Neuronal stem cell (in vitro differentiated cells): ENCODE data around the gene NETO2.
"Not testable (repeated sequence)": the region's sequence is repeated elsewhere in the genome, so short reads cannot be mapped to it uniquely, and the experiment has no call there.

ENCODE experiments used
- DNase-seq: peaks from one replicate; pipeline ENCODE4 v3.0.0-alpha.2; 2013; ENCODE audit warnings: low spot score
- H2AFZ ChIP-seq: one replicate; pipeline ENCODE4 v1.6.1; 2013; ENCODE audit warnings: mild to moderate bottlenecking, low read length, inconsistent platforms
- H2AK5ac ChIP-seq: 2 replicates; pipeline ENCODE4 v1.6.1; 2013; ENCODE audit warnings: low read depth, mild to moderate bottlenecking, inconsistent platforms, low read length, moderate library complexity, mixed read lengths
- H2BK120ac ChIP-seq: 2 replicates; pipeline ENCODE4 v1.6.1; 2013; ENCODE audit warnings: low read depth, mild to moderate bottlenecking, inconsistent platforms, low read length, moderate library complexity, mixed read lengths
- H2BK12ac ChIP-seq: one replicate; pipeline ENCODE4 v1.6.1; 2013; ENCODE audit warnings: low read length, inconsistent platforms
- H2BK15ac ChIP-seq: 2 replicates; pipeline ENCODE4 v1.6.1; 2013; ENCODE audit warnings: mild to moderate bottlenecking, low read length, inconsistent platforms, mixed read lengths
- H2BK5ac ChIP-seq: one replicate; pipeline ENCODE4 v1.6.1; 2013; ENCODE audit warnings: inconsistent platforms, mild to moderate bottlenecking, low read length, moderate library complexity
- H3K14ac ChIP-seq: one replicate; pipeline ENCODE4 v1.6.1; 2013; ENCODE audit warnings: low read length, inconsistent platforms
- H3K18ac ChIP-seq: 2 replicates; pipeline ENCODE4 v1.6.1; 2013; ENCODE audit warnings: low read length, inconsistent platforms
- H3K23ac ChIP-seq: 2 replicates; pipeline ENCODE4 v1.6.1; 2013; ENCODE audit warnings: low read depth, mild to moderate bottlenecking, mixed read lengths, low read length, inconsistent platforms; ENCODE audit not compliant: poor library complexity
- H3K27ac ChIP-seq: replicated peaks from 3 replicates; pipeline ENCODE4 v1.5.1; 2013; ENCODE audit warnings: low read length, inconsistent platforms
- H3K27me3 ChIP-seq, 3 experiments: 2 replicates each; pipeline ENCODE4 v1.6.1; 2013; ENCODE audit warnings: low read length in 3 of 3, mild to moderate bottlenecking in 2 of 3, inconsistent platforms in 1 of 3, low read depth in 1 of 3, mixed read lengths in 1 of 3, moderate library complexity in 1 of 3; ENCODE audit not compliant: control insufficient read depth in 3 of 3, insufficient read depth in 3 of 3
- H3K36me3 ChIP-seq, 2 donors: replicated peaks in 1 of 2; 2 replicates each; pipeline ENCODE4 v1.6.1; 2013; ENCODE audit warnings: low read length in 2 of 2; ENCODE audit not compliant: control insufficient read depth in 2 of 2, insufficient read depth in 2 of 2
- H3K4ac ChIP-seq: 2 replicates; pipeline ENCODE4 v1.6.1; 2013; ENCODE audit warnings: inconsistent platforms, mild to moderate bottlenecking, low read length, moderate library complexity
- H3K4me1 ChIP-seq, 2 donors: 1 replicate in 1 of 2; 2 replicates in 1 of 2; pipeline ENCODE4 v1.6.1; 2013; ENCODE audit warnings: low read length in 2 of 2, low read depth in 1 of 2; ENCODE audit not compliant: control insufficient read depth in 2 of 2, insufficient read depth in 1 of 2
- H3K4me2 ChIP-seq: one replicate; pipeline ENCODE4 v1.6.1; 2013; ENCODE audit warnings: mild to moderate bottlenecking, low read length, inconsistent platforms; ENCODE audit not compliant: insufficient read depth, poor library complexity, severe bottlenecking
- H3K4me3 ChIP-seq, 2 donors: 2 replicates each; pipeline ENCODE4 v1.5.1; 2013; ENCODE audit warnings: low read length in 2 of 2, mild to moderate bottlenecking in 2 of 2, inconsistent platforms in 1 of 2, moderate library complexity in 1 of 2
- H3K79me1 ChIP-seq: one replicate; pipeline ENCODE4 v1.6.1; 2013; ENCODE audit warnings: low read depth, mild to moderate bottlenecking, inconsistent platforms, low read length, moderate library complexity
- H3K9ac ChIP-seq: one replicate; pipeline ENCODE4 v1.6.1; 2013; ENCODE audit warnings: mild to moderate bottlenecking, low read depth, low read length, inconsistent platforms; ENCODE audit not compliant: poor library complexity
- H3K9me3 ChIP-seq, 2 donors: replicated peaks in 1 of 2; 2 replicates each; pipeline versions ENCODE3 to v1.6.1; 2013; ENCODE audit warnings: low read length in 2 of 2, mild to moderate bottlenecking in 2 of 2, inconsistent platforms in 1 of 2, low read depth in 1 of 2, mixed read lengths in 1 of 2, moderate library complexity in 1 of 2; ENCODE audit not compliant: control insufficient read depth in 2 of 2, insufficient read depth in 1 of 2
- H4K8ac ChIP-seq: one replicate; pipeline ENCODE4 v1.6.1; 2013; ENCODE audit warnings: low read depth, mild to moderate bottlenecking, inconsistent platforms, low read length, moderate library complexity
- H4K91ac ChIP-seq: one replicate; pipeline ENCODE4 v1.6.1; 2013; ENCODE audit warnings: low read length, low read depth, mild to moderate bottlenecking, inconsistent platforms; ENCODE audit not compliant: poor library complexity
- WGBS, 2 donors: extraction: QIAGEN DNeasy Blood & Tissue Kit; methylation state at CpG; one replicate each; pipeline ENCODE4 v1.1.7; 2013; ENCODE audit warnings: missing lambda C conversion rate in 2 of 2, mixed read lengths in 1 of 2; ENCODE audit not compliant: insufficient read length in 2 of 2, insufficient replicate concordance in 1 of 2; ENCODE audit errors: extremely low coverage in 2 of 2; 5-methylcytosine and 5-hydroxymethylcytosine counted together

NETO2 gene

GRCh38 chr16:47141773-47142485 is 1.8 kb downstream of the NETO2 start:
- Histone ChIP-seq H2AK5ac (no peak overlapping the region), H3K18ac (no peak overlapping the region), H2AFZ (peak overlapping the region; percentile 33), H3K36me3 (peaks cover 0 to 8% of the 10 kb centered on the region in 2 donors), H2BK15ac (no peak overlapping the region), H3K4me2 (peak overlapping the region; percentile 89), H2BK120ac (no peak overlapping the region), H3K4me1 (peaks cover 3 to 23% of the 10 kb centered on the region in 2 donors), H4K91ac (no peak overlapping the region), H3K79me1 (no peaks in the 10 kb centered on the region), H3K4me3 (peak overlapping the region; percentile 37 to 89), H3K9ac (no peak overlapping the region), H3K27me3 (peaks cover 0 to 8% (median 0%) of the 10 kb centered on the region in 3 experiments), H3K4ac (no peak overlapping the region), H3K23ac (no peak overlapping the region), H3K27ac (no peak overlapping the region), H2BK5ac (no peak overlapping the region), H3K14ac (no peak overlapping the region), H4K8ac (no peak overlapping the region), H3K9me3 (no peaks in the 10 kb centered on the region), H2BK12ac (no peak overlapping the region)
- no CpG with 5 or more reads among the region's 26 CpGs for WGBS, 2 donors
- peak; percentile 79 for DNase-seq

GRCh38 chr16:47140686-47141085 is 3.1 kb downstream of the NETO2 start:
- WGBS, 2 donors = no CpG with 5 or more reads among the region's 4 CpGs
- H3K4me3 ChIP-seq = no peak overlapping the region

GRCh38 chr16:47139561-47140185 is 4.1 kb downstream of the NETO2 start:
- no CpG with 5 or more reads among the region's 3 CpGs for WGBS, 2 donors
- Histone ChIP-seq H2BK120ac (no peak overlapping the region), H2BK12ac (no peak overlapping the region), H3K9ac (no peak overlapping the region), H3K27ac (no peak overlapping the region), H3K9me3 (no peaks in the 10 kb centered on the region), H3K14ac (no peak overlapping the region), H2BK15ac (no peak overlapping the region), H3K4ac (no peak overlapping the region), H2BK5ac (no peak overlapping the region), H3K18ac (no peak overlapping the region), H3K4me1 (peaks cover 3 to 23% of the 10 kb centered on the region in 2 donors), H3K23ac (no peak overlapping the region), H4K91ac (no peak overlapping the region), H2AFZ (no peak overlapping the region), H2AK5ac (no peak overlapping the region), H3K27me3 (peaks cover 0 to 4% (median 0%) of the 10 kb centered on the region in 3 experiments), H3K36me3 (peaks cover 0 to 9% of the 10 kb centered on the region in 2 donors), H3K4me2 (no peak overlapping the region), H3K4me3 (no peak overlapping the region), H4K8ac (no peak overlapping the region), H3K79me1 (no peaks in the 10 kb centered on the region)
- DNase-seq = no peak

More at GRCh38 chr16:47140686-47141085, 3.1 kb downstream of the NETO2 start:
- Histone ChIP-seq H4K91ac (no peak overlapping the region), H3K23ac (no peak overlapping the region), H2BK5ac (no peak overlapping the region), H3K27ac (no peak overlapping the region), H2BK15ac (no peak overlapping the region), H2BK12ac (no peak overlapping the region), H3K4me1 (peaks cover 3 to 23% of the 10 kb centered on the region in 2 donors), H3K79me1 (no peaks in the 10 kb centered on the region), H3K4ac (no peak overlapping the region), H3K4me2 (no peak overlapping the region), H3K18ac (no peak overlapping the region), H2AFZ (no peak overlapping the region), H2AK5ac (no peak overlapping the region), H3K14ac (no peak overlapping the region), H2BK120ac (no peak overlapping the region), H3K36me3 (peaks cover 0 to 8% of the 10 kb centered on the region in 2 donors), H3K27me3 (peaks cover 0 to 8% (median 0%) of the 10 kb centered on the region in 3 experiments), H3K9ac (no peak overlapping the region), H3K9me3 (no peaks in the 10 kb centered on the region), H4K8ac (no peak overlapping the region)
- no peak for DNase-seq

GRCh38 chr16:47137925-47138324 is 5.8 kb downstream of the NETO2 start:
- H3K4ac ChIP-seq, H3K27ac ChIP-seq, H2BK15ac ChIP-seq, H2BK12ac ChIP-seq, H4K8ac ChIP-seq, H3K9me3 ChIP-seq, H2AFZ ChIP-seq, H3K27me3 ChIP-seq, H3K23ac ChIP-seq, H2BK120ac ChIP-seq, H3K18ac ChIP-seq, H2AK5ac ChIP-seq, H4K91ac ChIP-seq, H3K9ac ChIP-seq, H3K4me2 ChIP-seq, DNase-seq, H3K4me3 ChIP-seq, H3K14ac ChIP-seq, H3K79me1 ChIP-seq, H2BK5ac ChIP-seq: not testable (repeated sequence)
- Histone ChIP-seq H3K4me1 (peaks cover 2 to 23% of the 10 kb centered on the region in 2 donors), H3K36me3 (peaks cover 2 to 22% of the 10 kb centered on the region in 2 donors)
- no CpG with 5 or more reads among the region's 9 CpGs for WGBS, 2 donors
